ENCODE results near the gene GABRB3. TPM values are rescaled to one million over a fixed set of nuclear protein-coding genes. Genes with fewer than 3 reads are reported as not detected.

The GABRB3 gene
- total RNA-seq, 1 experiment from 2014 or later = 0.13 TPM

DNA sequence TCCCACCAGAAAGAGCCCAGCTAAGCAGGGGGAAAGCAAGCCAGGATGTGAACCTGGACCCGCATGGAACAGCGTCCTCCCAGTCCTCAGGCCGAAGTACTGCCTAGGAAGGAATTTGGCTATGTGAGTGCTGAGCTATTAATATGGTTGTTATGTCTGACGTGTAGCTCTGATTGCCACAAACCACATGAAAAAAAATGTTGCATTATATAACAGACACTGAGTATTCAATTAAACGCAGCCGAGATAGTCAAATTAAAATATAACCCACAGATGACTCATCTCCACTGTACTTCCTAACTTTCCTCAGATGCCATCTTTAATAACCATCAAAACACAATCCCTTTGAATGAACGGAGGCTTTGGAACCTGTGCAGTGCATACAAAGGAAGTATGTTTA lies 111.1 kb downstream of the GABRB3 start:
- Histone ChIP-seq H3K4me3 (ENCODE audit: low read depth in 2 of 2, low read length in 2 of 2) (no peak overlapping the region), H3K27me3 (ENCODE audit: control insufficient read depth, insufficient read depth, low read length) (no peaks in the 10 kb centered on the region), H3K36me3 (ENCODE audit: control insufficient read depth, insufficient read depth, low read length) (no peaks in the 10 kb centered on the region), H3K9me3 (ENCODE audit: control insufficient read depth, insufficient read depth, low read depth, low read length) (no peaks in the 10 kb centered on the region), H3K4me1 (ENCODE audit: control insufficient read depth, insufficient read depth, low read length) (no peaks in the 10 kb centered on the region), H3K27ac (ENCODE audit: low read length) (no peak overlapping the region)
- BruUV-seq (replicated peaks) = no TSS peak
- ChIA-PET CTCF (no interaction called here), POLR2A (no interaction called here)
- intact Hi-C loops (cut with micrococcal nuclease; ENCODE audit: unreplicated experiment) = no loop called here
- in situ Hi-C loops (cut with HindIII; ENCODE audit: low pct_unique_long_range_greater_than_20kb, low sequenced_read_pairs) = no loop called here
- no peak for DNase-seq (ENCODE audit: low read depth, low spot score)
- no peak for ATAC-seq
- TF ChIP-seq SIN3A (IDR thresholded peaks at IDR 0.05; ENCODE audit: borderline replicate concordance, insufficient read depth, low read depth, low read length) (no peak), REST (IDR thresholded peaks at IDR 0.05; ENCODE audit: insufficient read depth in 1 of 2, low read depth in 2 of 2, low read length in 1 of 2) (no peak), POLR2AphosphoS5 (IDR thresholded peaks at IDR 0.05; ENCODE audit: low read depth, low read length) (no peak), TCF7L2 (IDR thresholded peaks at IDR 0.05; ENCODE audit: low read depth, low read length) (no peak), CTCF (IDR thresholded peaks at IDR 0.05) (no peak)

DNA sequence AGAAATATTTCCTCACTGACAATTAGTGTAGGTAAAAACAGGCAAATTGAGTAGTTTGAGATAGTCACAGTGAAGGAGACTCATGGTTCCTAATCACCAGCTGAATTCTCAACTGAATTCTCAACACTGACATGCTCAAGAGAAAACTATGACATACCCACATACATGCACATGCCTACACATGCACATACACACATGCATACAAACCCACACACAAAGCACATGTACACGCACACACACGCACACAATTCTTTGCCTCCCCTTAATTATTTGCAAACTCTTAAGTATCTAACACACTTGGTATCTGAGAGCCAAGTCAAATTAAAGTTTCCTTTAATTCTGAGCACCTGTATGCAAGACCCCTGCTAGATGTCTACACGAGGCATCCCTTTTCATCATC lies 111.8 kb downstream of the GABRB3 start:
- ChIA-PET CTCF (no interaction called here), POLR2A (no interaction called here)
- no TSS peak for BruUV-seq (replicated peaks)
- Histone ChIP-seq H3K27ac (ENCODE audit: low read length) (no peak overlapping the region), H3K4me3 (ENCODE audit: low read depth in 2 of 2, low read length in 2 of 2) (no peak overlapping the region), H3K9me3 (ENCODE audit: control insufficient read depth, insufficient read depth, low read depth, low read length) (no peaks in the 10 kb centered on the region), H3K27me3 (ENCODE audit: control insufficient read depth, insufficient read depth, low read length) (no peaks in the 10 kb centered on the region), H3K4me1 (ENCODE audit: control insufficient read depth, insufficient read depth, low read length) (no peaks in the 10 kb centered on the region), H3K36me3 (ENCODE audit: control insufficient read depth, insufficient read depth, low read length) (no peaks in the 10 kb centered on the region)
- intact Hi-C loops (cut with micrococcal nuclease; ENCODE audit: unreplicated experiment) (no loop called here), in situ Hi-C loops (cut with HindIII; ENCODE audit: low pct_unique_long_range_greater_than_20kb, low sequenced_read_pairs) (no loop called here)
- ATAC-seq (no peak), DNase-seq (ENCODE audit: low read depth, low spot score) (no peak)
- TF ChIP-seq REST (IDR thresholded peaks at IDR 0.05; ENCODE audit: insufficient read depth in 1 of 2, low read depth in 2 of 2, low read length in 1 of 2) (no peak), TCF7L2 (IDR thresholded peaks at IDR 0.05; ENCODE audit: low read depth, low read length) (no peak)

Data from Panc1 (cell line).